DOHH2 (cell line): ENCODE measurements around the gene FAM177A1.

ENCODE experiments used
- EZH2phosphoT487 ChIP-seq: fragments of 200-600 bp; sonication (generic); IDR thresholded peaks from 2 replicates; pipeline ENCODE4 v1.6.1; 2017; ENCODE audit warnings: borderline replicate concordance, mild to moderate bottlenecking, antibody characterized with exemption, low read length, moderate library complexity, mixed read lengths
- TF ChIP-seq, protein P1 (sequence below): fragments of 200-600 bp; sonication (generic); IDR thresholded peaks from one replicate; pipeline ENCODE4 v1.5.1; 2014; ENCODE audit warnings: antibody characterized with exemption, mild to moderate bottlenecking, low read depth, low read length; ENCODE audit not compliant: poor library complexity, severe bottlenecking

GRCh38 chr14:35050652-35051051, 4.6 kb downstream of the FAM177A1 start:
- TF ChIP-seq, protein P1, sequence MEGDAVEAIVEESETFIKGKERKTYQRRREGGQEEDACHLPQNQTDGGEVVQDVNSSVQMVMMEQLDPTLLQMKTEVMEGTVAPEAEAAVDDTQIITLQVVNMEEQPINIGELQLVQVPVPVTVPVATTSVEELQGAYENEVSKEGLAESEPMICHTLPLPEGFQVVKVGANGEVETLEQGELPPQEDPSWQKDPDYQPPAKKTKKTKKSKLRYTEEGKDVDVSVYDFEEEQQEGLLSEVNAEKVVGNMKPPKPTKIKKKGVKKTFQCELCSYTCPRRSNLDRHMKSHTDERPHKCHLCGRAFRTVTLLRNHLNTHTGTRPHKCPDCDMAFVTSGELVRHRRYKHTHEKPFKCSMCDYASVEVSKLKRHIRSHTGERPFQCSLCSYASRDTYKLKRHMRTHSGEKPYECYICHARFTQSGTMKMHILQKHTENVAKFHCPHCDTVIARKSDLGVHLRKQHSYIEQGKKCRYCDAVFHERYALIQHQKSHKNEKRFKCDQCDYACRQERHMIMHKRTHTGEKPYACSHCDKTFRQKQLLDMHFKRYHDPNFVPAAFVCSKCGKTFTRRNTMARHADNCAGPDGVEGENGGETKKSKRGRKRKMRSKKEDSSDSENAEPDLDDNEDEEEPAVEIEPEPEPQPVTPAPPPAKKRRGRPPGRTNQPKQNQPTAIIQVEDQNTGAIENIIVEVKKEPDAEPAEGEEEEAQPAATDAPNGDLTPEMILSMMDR = no peak
- TF ChIP-seq EZH2phosphoT487 = no peak
